NCI-H1436 treated with DMSO at 0.1 percent for 48 hours (cell line): Measurements from ENCODE around the gene C9orf50.
"Not testable (repeated sequence)": the region's sequence is repeated elsewhere in the genome, so short reads cannot be mapped to it uniquely, and the experiment has no call there.

ENCODE experiments used
- DNase-seq: peaks from one replicate; lab custom pipeline; 2025; lab: John Stamatoyannopoulos, UW

The C9orf50 gene

GRCh38 chr9:129648092-129648763 is 27.3 kb upstream of the C9orf50 start:
- DNase-seq: no peak

- DNase-seq: no peak
Observed at GRCh38 chr9:129647635-129648034, 26.7 kb upstream of the C9orf50 start.

GRCh38 chr9:129646654-129647053 is 25.8 kb upstream of the C9orf50 start:
- no peak for DNase-seq

- DNase-seq: no peak
Observed at GRCh38 chr9:129646252-129646651, 25.4 kb upstream of the C9orf50 start.

GRCh38 chr9:129644902-129645301 is 24.0 kb upstream of the C9orf50 start:
- DNase-seq: no peak

GRCh38 chr9:129644365-129644764 is 23.5 kb upstream of the C9orf50 start:
- DNase-seq: no peak

GRCh38 chr9:129643706-129644105 is 22.8 kb upstream of the C9orf50 start:
- no peak for DNase-seq

GRCh38 chr9:129641750-129642585 is 21.1 kb upstream of the C9orf50 start, which contains the start of gene ASB6:
Gene ASB6, minus strand, starts transcription at chr9:129642151. Its CDS starts 152 bp downstream, at chr9:129641999.
- peak; percentile 22 for DNase-seq

GRCh38 chr9:129640871-129641749 is 20.2 kb upstream of the C9orf50 start:
- no peak for DNase-seq

- DNase-seq: peak; percentile 24
Observed at GRCh38 chr9:129640086-129640870, 19.4 kb upstream of the C9orf50 start.

GRCh38 chr9:129639756-129640085 is 18.8 kb upstream of the C9orf50 start:
- DNase-seq: no peak

- DNase-seq: no peak
Observed at GRCh38 chr9:129639034-129639630, 18.2 kb upstream of the C9orf50 start.

GRCh38 chr9:129637673-129638439 is 17.0 kb upstream of the C9orf50 start:
- no peak for DNase-seq

GRCh38 chr9:129637102-129637501 is 16.2 kb upstream of the C9orf50 start:
- DNase-seq: no peak

GRCh38 chr9:129636343-129636742 is 15.4 kb upstream of the C9orf50 start:
- not testable (repeated sequence) for DNase-seq

GRCh38 chr9:129635099-129636065 is 14.5 kb upstream of the C9orf50 start:
- DNase-seq: no peak

GRCh38 chr9:129633848-129634247 is 12.9 kb upstream of the C9orf50 start:
- DNase-seq: no peak

- DNase-seq: no peak
Observed at GRCh38 chr9:129633207-129633606, 12.3 kb upstream of the C9orf50 start.

GRCh38 chr9:129632460-129632859 is 11.6 kb upstream of the C9orf50 start:
- no peak for DNase-seq
